Measurements from ENCODE around the gene SNAPC4. TPM values are rescaled to one million over a fixed set of nuclear protein-coding genes. Genes with fewer than 3 reads are reported as not detected.

The SNAPC4 gene
- total and polyA plus RNA-seq, 4 donors = 5.7 to 17.9 (median 10.5) TPM

DNA sequence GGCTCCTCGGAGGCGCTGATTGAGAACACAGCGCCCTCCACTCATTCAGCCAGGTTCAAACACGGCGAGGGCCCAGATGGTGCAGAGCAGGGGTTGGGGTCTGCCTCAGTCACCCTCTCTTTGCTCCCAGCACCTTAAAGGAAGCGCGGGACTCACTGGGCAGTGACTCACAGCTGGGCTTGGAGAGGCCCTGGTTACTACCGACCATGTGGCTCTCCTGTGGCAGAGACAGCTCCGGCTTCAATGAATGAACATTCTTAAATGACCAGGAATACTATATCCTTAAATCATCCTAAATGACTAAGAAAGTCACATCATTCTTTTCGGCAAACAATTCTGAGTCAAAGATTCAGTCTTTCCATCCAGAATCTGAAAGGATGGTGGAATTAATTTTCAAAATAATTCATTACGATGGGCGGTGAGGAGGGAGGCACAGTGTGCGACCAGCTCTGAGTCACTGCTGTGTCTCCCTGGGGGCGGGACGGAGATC is 41.3 kb upstream of the SNAPC4 start:
- DNase-seq (ENCODE audit: low read depth in 4 of 6, low spot score in 6 of 6) = no peak
- peaks cover 25% of the 10 kb centered on the region for H3K4me1 ChIP-seq (ENCODE audit: control insufficient read depth, insufficient read depth, low read length)
- H3K27ac ChIP-seq (ENCODE audit: low read depth, low read length) = no peak overlapping the region
- WGBS (ENCODE audit: insufficient coverage) = 94% methylated on average over 14 of the region's 15 CpGs
- no peaks in the 10 kb centered on the region for H3K9me3 ChIP-seq (ENCODE audit: control insufficient read depth, insufficient read depth, low read length)
- H3K4me3 ChIP-seq (ENCODE audit: low read depth, low read length) = no peak overlapping the region
- H3K27me3 ChIP-seq (ENCODE audit: control insufficient read depth, insufficient read depth, low read length) = no peaks in the 10 kb centered on the region
- peaks cover 78% of the 10 kb centered on the region for H3K36me3 ChIP-seq (ENCODE audit: control insufficient read depth, insufficient read depth, low read length)

DNA sequence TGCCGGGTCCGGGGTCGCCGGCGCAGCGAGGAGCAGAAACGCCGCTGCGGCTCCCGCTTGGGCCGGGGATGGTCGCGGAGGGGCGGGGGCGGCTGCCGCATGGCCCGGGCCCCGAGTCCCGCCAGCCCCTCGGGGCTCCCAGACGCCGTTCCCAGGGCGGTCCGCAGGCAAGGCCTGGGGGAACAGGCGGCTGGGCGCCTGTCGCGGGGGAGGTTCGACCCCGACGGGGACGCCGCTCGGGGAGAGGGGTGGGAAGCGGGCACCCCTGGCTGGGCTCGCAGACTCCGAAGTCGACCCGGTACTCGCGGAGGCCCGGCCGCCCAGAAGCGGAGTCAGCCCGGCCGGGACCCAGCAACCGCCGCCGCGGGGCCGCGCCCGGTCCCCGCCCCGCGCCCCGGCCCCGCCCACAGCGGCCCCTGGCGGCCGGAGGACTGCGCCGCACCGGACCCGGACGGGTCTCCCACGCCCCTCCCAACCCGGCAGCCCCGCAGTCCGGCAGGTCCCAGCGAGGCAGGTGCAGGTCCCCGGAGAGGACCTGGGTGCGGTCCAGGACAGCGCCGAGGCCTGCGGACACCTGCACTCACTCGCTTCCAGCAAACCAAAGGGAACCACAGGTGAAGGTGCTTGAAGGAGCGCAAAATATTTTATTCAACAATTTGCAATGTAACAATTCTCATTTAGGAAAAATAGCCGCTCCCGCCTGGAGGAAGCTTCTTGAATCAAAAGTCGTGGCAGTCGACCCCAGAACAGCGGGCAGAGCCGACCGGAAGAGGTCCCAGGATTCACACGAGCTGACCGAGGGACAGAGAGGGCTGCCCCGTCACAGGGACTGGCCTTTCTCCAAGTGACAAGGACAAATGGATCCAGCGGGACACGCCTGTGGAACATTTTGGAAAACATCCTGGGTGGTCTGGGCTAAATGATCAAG is 39.8 kb upstream of the SNAPC4 start, which contains the start of gene INPP5E:
TSS of gene INPP5E (minus strand) at position 365 of the 928 bp plus-strand sequence. CDS start 426 bp downstream, outside the sequence.
- Histone ChIP-seq H3K9me3 (ENCODE audit: control insufficient read depth, insufficient read depth, low read length) (no peaks in the 10 kb centered on the region), H3K27ac (ENCODE audit: low read depth, low read length) (no peak within 1 kb of the TSS), H3K4me3 (ENCODE audit: low read depth, low read length) (peak within 1 kb of the TSS; percentile 63), H3K4me1 (ENCODE audit: control insufficient read depth, insufficient read depth, low read length) (peaks cover 27% of the 10 kb centered on the region), H3K36me3 (ENCODE audit: control insufficient read depth, insufficient read depth, low read length) (peaks cover 78% of the 10 kb centered on the region), H3K27me3 (ENCODE audit: control insufficient read depth, insufficient read depth, low read length) (no peaks in the 10 kb centered on the region)
- WGBS (ENCODE audit: insufficient coverage) = 2% methylated on average over 88 of the region's 90 CpGs
- DNase-seq (ENCODE audit: low read depth in 4 of 6, low spot score in 6 of 6) = peak in 5 of 6 donors; percentile 54 to 91 (median 57)

DNA sequence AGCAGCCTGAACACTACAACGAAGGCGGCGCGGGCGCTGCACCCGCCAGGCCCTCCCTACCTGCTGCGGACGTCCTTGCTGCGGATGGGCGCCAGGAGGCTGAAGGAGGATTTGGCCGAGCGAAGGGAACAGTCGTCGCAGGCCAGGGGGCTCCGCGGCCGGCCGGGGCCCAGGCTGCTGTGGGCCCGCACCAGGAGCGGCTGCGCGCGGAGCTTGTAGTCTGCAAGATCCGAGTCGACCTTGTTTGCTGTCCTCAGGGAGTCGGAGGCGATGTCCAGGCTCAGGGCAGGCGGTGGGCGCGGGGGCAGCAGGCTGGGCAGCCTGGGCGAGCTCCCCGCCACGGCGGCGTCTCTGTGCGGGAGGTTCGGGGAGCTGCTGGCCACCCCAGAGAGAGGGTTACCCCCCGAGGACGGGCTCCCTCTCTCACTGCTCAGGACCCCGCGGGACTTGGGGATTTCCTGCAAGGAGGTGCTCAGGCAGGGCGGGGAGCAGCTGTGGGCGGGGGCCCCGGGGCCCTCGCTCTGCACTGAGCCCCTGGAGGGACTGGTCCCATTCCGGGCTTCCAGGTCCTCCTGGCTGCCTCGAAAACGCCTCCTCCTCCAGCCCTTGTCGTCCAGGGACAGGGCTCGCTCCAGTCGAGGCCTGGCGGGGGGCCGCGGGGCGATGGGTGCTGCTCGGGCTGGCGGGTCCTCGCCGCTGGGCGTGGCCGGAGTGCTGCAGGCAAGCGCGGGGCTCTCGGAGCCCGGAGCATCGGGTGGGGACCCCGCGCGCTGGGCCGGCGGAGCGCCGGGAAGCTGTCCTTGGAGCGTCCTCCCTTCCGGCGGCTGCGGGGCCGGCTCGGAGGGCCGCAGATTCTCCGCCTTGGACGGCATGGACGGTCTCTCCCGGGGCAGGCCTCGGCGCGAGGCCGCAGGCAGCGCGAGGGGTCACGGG is 38.8 kb upstream of the SNAPC4 start:
- Histone ChIP-seq H3K4me1 (ENCODE audit: control insufficient read depth, insufficient read depth, low read length) (peaks cover 27% of the 10 kb centered on the region), H3K27me3 (ENCODE audit: control insufficient read depth, insufficient read depth, low read length) (no peaks in the 10 kb centered on the region), H3K36me3 (ENCODE audit: control insufficient read depth, insufficient read depth, low read length) (peaks cover 78% of the 10 kb centered on the region), H3K9me3 (ENCODE audit: control insufficient read depth, insufficient read depth, low read length) (no peaks in the 10 kb centered on the region), H3K27ac (ENCODE audit: low read depth, low read length) (no peak overlapping the region), H3K4me3 (ENCODE audit: low read depth, low read length) (peak overlapping the region; percentile 63)
- peak in 2 of 6 donors; percentile 7 to 46 for DNase-seq (ENCODE audit: low read depth in 4 of 6, low spot score in 6 of 6)
- under 1% methylated on average over 91 of the region's 91 CpGs for WGBS (ENCODE audit: insufficient coverage)

DNA sequence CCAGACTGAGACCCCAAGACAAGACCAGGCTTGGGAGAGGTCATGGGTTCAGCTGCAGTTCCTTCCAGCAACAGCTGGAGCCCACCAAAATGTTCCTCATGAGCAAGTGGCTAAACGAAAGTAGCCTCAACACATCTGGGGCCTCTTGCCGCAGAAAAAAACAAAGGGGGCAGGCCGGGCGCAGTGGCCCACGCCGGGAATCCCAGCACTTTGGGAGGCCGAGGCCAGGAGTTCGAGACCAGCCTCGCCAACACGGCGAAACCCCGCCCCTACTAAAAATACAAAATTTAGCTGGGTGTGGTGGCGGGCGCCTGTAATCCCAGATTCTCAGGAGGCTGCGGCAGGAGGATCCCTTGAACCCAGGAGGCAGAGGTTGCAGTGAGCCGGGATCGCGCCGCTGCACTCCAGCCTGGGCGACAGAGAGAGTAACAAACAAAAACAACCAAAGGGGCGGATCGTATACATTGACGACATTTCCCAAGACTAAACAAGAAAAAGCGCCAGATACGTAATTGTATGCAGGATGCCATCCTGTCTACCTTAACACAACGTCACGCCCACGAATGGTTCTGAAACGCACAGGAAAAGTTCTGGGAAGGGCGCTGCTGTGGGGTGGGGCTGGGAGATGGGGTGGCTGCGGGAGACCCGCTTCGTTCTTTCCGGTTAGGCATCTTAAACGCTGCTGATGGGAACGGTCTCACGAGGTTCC is 38.0 kb upstream of the SNAPC4 start:
- Histone ChIP-seq H3K4me1 (ENCODE audit: control insufficient read depth, insufficient read depth, low read length) (peaks cover 27% of the 10 kb centered on the region), H3K9me3 (ENCODE audit: control insufficient read depth, insufficient read depth, low read length) (no peaks in the 10 kb centered on the region), H3K27ac (ENCODE audit: low read depth, low read length) (no peak overlapping the region), H3K4me3 (ENCODE audit: low read depth, low read length) (peak overlapping the region; percentile 63), H3K36me3 (ENCODE audit: control insufficient read depth, insufficient read depth, low read length) (peaks cover 78% of the 10 kb centered on the region), H3K27me3 (ENCODE audit: control insufficient read depth, insufficient read depth, low read length) (no peaks in the 10 kb centered on the region)
- WGBS (ENCODE audit: insufficient coverage) = 50% methylated on average over 31 of the region's 37 CpGs
- DNase-seq (ENCODE audit: low read depth in 4 of 6, low spot score in 6 of 6) = peak in 2 of 6 donors; percentile 16 to 30

DNA sequence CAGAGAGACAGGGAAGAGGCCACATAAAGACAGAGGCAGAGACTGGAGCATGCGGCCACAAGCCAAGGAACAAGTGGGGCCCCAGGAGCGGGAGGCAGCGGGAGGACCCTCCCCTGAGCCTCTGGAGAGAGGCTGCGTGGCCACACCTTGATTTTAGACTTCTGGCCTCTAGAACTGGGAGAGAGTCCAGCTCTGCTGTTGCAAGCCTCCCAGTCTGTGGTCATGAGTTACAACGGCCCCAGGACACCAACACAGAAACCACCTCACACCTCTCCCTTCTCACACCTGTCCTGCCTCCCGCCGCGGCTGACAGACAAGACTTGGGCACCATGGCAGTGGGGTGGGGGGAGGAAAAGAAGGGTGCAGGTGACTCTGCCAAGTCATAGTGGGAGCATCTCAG is 37.5 kb upstream of the SNAPC4 start:
- DNase-seq (ENCODE audit: low read depth in 4 of 6, low spot score in 6 of 6) = no peak
- Histone ChIP-seq H3K4me1 (ENCODE audit: control insufficient read depth, insufficient read depth, low read length) (peaks cover 27% of the 10 kb centered on the region), H3K27me3 (ENCODE audit: control insufficient read depth, insufficient read depth, low read length) (no peaks in the 10 kb centered on the region), H3K27ac (ENCODE audit: low read depth, low read length) (no peak overlapping the region), H3K36me3 (ENCODE audit: control insufficient read depth, insufficient read depth, low read length) (peaks cover 78% of the 10 kb centered on the region), H3K4me3 (ENCODE audit: low read depth, low read length) (peak overlapping the region; percentile 63), H3K9me3 (ENCODE audit: control insufficient read depth, insufficient read depth, low read length) (no peaks in the 10 kb centered on the region)
- WGBS (ENCODE audit: insufficient coverage) = 69% methylated on average over 4 of the region's 8 CpGs

DNA sequence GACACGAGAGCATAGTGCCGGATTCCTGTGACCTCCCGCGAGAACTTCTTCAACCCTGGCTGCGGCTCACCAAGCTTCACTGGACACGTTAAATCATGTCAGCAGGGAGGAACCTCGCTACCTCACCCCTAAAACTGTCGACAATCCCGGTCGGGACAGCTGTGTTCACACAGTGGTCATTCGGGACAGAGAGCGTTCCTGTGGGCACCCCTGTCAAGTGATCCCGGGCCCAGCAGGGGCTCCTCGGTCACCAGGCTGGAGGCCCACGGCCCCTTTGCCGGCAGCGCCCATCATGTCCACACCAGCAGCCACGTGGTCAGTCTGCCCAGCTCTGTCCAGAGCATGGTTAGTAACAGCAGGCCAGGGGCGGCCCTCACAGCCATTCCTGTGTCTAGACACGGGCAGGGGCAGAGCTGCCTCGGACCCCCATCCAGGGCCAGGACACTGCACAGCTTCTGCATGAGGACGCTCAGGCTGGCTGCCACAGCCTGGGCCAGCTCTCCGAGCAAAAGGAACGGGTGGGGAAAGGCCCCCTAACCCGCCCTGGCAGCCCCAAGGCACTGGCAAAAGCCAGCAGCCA is 36.2 kb upstream of the SNAPC4 start:
- Histone ChIP-seq H3K27ac (ENCODE audit: low read depth, low read length) (no peak overlapping the region), H3K4me1 (ENCODE audit: control insufficient read depth, insufficient read depth, low read length) (peaks cover 27% of the 10 kb centered on the region), H3K27me3 (ENCODE audit: control insufficient read depth, insufficient read depth, low read length) (no peaks in the 10 kb centered on the region), H3K9me3 (ENCODE audit: control insufficient read depth, insufficient read depth, low read length) (no peaks in the 10 kb centered on the region), H3K4me3 (ENCODE audit: low read depth, low read length) (no peak overlapping the region), H3K36me3 (ENCODE audit: control insufficient read depth, insufficient read depth, low read length) (peaks cover 74% of the 10 kb centered on the region)
- no peak for DNase-seq (ENCODE audit: low read depth in 4 of 6, low spot score in 6 of 6)
- 90% methylated on average over 25 of the region's 25 CpGs for WGBS (ENCODE audit: insufficient coverage)

DNA sequence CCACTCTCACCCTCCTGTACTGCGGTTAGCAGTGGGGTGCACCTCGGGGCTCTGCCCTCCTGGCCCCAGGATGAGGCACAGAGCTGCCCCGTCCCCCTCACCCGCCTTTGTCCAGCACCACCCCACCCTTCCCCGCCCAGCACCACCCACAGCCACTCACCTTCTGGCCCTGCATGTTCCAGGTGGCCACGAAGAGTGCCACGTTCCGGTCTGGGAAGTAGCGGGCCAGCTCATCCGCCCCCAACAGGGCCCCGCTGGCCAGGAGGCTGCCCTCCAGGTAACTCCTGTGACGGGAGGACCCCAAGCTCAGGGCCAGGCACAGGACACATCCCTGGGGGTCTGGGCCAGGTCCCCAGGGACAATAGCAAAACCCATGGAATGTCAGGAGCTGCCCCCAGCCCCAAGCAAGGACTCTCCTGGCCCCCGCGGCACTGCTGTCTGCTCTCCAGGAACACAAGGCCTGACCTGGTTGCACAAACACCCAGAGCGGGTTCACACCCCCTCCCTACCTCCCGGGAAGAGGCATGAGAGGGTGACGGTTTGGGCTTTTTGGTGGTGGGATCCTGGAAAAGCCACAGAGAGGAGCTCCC is 34.7 kb upstream of the SNAPC4 start:
- Histone ChIP-seq H3K4me1 (ENCODE audit: control insufficient read depth, insufficient read depth, low read length) (peaks cover 21% of the 10 kb centered on the region), H3K36me3 (ENCODE audit: control insufficient read depth, insufficient read depth, low read length) (peaks cover 77% of the 10 kb centered on the region), H3K9me3 (ENCODE audit: control insufficient read depth, insufficient read depth, low read length) (no peaks in the 10 kb centered on the region), H3K27me3 (ENCODE audit: control insufficient read depth, insufficient read depth, low read length) (no peaks in the 10 kb centered on the region), H3K27ac (ENCODE audit: low read depth, low read length) (no peak overlapping the region), H3K4me3 (ENCODE audit: low read depth, low read length) (no peak overlapping the region)
- DNase-seq (ENCODE audit: low read depth in 4 of 6, low spot score in 6 of 6) = no peak
- 94% methylated on average over 12 of the region's 17 CpGs for WGBS (ENCODE audit: insufficient coverage)

DNA sequence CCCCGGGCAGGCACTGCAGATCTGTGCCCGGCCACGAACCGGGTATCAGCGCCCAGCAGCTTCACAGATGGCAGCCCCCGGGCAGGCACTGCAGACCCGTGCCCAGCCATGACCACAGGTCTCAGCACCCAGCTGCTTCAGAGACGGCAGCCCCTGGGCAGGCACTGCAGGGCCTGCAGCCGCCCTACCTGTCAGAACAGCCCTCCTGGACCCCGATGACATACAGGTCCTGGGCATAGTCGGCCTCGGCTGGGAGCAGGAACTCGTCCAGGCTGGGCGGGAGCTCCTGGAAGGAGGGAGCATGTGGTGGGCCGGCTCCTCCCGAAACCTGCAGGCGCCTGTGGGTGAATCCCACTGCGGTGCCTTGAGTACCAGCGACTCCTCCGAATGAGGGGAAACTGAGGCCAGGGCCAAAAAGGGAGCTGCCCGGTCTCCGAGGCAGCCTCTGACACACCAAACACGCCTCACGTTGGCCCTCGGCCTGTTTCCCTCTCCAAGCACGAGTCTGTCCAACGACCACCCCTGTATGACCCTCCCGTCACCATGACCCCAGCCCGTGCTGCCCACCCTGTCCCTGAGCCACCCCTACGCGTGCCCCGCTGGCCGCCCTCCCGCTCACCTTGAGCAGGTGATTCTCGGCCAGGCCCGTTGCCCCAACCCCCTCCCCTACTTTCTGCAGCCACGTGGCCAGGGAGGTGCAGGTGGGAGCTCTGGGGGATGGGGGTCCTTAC is 34.0 kb upstream of the SNAPC4 start:
- Histone ChIP-seq H3K27ac (ENCODE audit: low read depth, low read length) (no peak overlapping the region), H3K4me3 (ENCODE audit: low read depth, low read length) (no peak overlapping the region), H3K27me3 (ENCODE audit: control insufficient read depth, insufficient read depth, low read length) (no peaks in the 10 kb centered on the region), H3K9me3 (ENCODE audit: control insufficient read depth, insufficient read depth, low read length) (no peaks in the 10 kb centered on the region), H3K36me3 (ENCODE audit: control insufficient read depth, insufficient read depth, low read length) (peaks cover 84% of the 10 kb centered on the region), H3K4me1 (ENCODE audit: control insufficient read depth, insufficient read depth, low read length) (peaks cover 21% of the 10 kb centered on the region)
- no peak for DNase-seq (ENCODE audit: low read depth in 4 of 6, low spot score in 6 of 6)
- WGBS (ENCODE audit: insufficient coverage) = 93% methylated on average over 30 of the region's 37 CpGs
